ENCODE data around the gene ARF6. TPM values are rescaled to one million over a fixed set of nuclear protein-coding genes. Genes with fewer than 3 reads are reported as not detected.
A peak's percentile ranks its signal among the peaks of the same experiment; 100 is the strongest.

The ARF6 gene
- total RNA-seq, 1 donor from 2014 or later = 31.5 TPM

GRCh38 chr14:49924852-49925251, 32.0 kb downstream of the ARF6 start:
- no peaks in the 10 kb centered on the region for H3K36me3 ChIP-seq
- DNase-seq (ENCODE audit: low spot score in 2 of 2) = peak in 1 of 2 donors; percentile 33
- no peaks in the 10 kb centered on the region for H3K27me3 ChIP-seq
- no peak overlapping the region for H3K27ac ChIP-seq
- H3K4me1 ChIP-seq = no peaks in the 10 kb centered on the region
- no peaks in the 10 kb centered on the region for H3K9me3 ChIP-seq
- H3K4me3 ChIP-seq = no peak overlapping the region
- intact Hi-C loops (cut with DNase I) = no loop called here
- TF ChIP-seq CTCF (IDR thresholded peaks at IDR 0.05) = no peak

- Histone ChIP-seq H3K4me1 (no peaks in the 10 kb centered on the region), H3K4me3 (no peak overlapping the region), H3K36me3 (no peaks in the 10 kb centered on the region), H3K27ac (no peak overlapping the region), H3K27me3 (no peaks in the 10 kb centered on the region), H3K9me3 (no peaks in the 10 kb centered on the region)
- no peak for DNase-seq (ENCODE audit: low spot score in 2 of 2)
- TF ChIP-seq CTCF (IDR thresholded peaks at IDR 0.05) = no peak
- intact Hi-C loops (cut with DNase I) = no loop called here
These were observed 33.9 kb downstream of the ARF6 start for GRCh38 chr14:49926803-49927202.

GRCh38 chr14:49928015-49928414, 35.1 kb downstream of the ARF6 start:
- intact Hi-C loops (cut with DNase I) = no loop called here
- no peaks in the 10 kb centered on the region for H3K9me3 ChIP-seq
- H3K27ac ChIP-seq = no peak overlapping the region
- no peak for DNase-seq (ENCODE audit: low spot score in 2 of 2)
- no peak for TF ChIP-seq CTCF (IDR thresholded peaks at IDR 0.05)
- H3K36me3 ChIP-seq = no peaks in the 10 kb centered on the region
- no peaks in the 10 kb centered on the region for H3K27me3 ChIP-seq
- no peaks in the 10 kb centered on the region for H3K4me1 ChIP-seq
- no peak overlapping the region for H3K4me3 ChIP-seq

GRCh38 chr14:49930720-49931119, 37.8 kb downstream of the ARF6 start:
- H3K36me3 ChIP-seq = no peaks in the 10 kb centered on the region
- no peaks in the 10 kb centered on the region for H3K27me3 ChIP-seq
- no peak overlapping the region for H3K4me3 ChIP-seq
- TF ChIP-seq CTCF (IDR thresholded peaks at IDR 0.05) = no peak
- H3K4me1 ChIP-seq = no peaks in the 10 kb centered on the region
- no peak for DNase-seq (ENCODE audit: low spot score in 2 of 2)
- H3K27ac ChIP-seq = no peak overlapping the region
- intact Hi-C loops (cut with DNase I) = no loop called here
- no peaks in the 10 kb centered on the region for H3K9me3 ChIP-seq

GRCh38 chr14:49931523-49931922, 38.6 kb downstream of the ARF6 start:
- no peak overlapping the region for H3K4me3 ChIP-seq
- no peaks in the 10 kb centered on the region for H3K36me3 ChIP-seq
- TF ChIP-seq CTCF (IDR thresholded peaks at IDR 0.05) = no peak
- H3K27ac ChIP-seq = no peak overlapping the region
- H3K9me3 ChIP-seq = no peaks in the 10 kb centered on the region
- no peaks in the 10 kb centered on the region for H3K27me3 ChIP-seq
- peak in 1 of 2 donors; percentile 41 for DNase-seq (ENCODE audit: low spot score in 2 of 2)
- intact Hi-C loops (cut with DNase I) = no loop called here
- H3K4me1 ChIP-seq = no peaks in the 10 kb centered on the region

- H3K9me3 ChIP-seq = no peaks in the 10 kb centered on the region
- no peak overlapping the region for H3K4me3 ChIP-seq
- intact Hi-C loops (cut with DNase I) = no loop called here
- no peaks in the 10 kb centered on the region for H3K4me1 ChIP-seq
- H3K27ac ChIP-seq = no peak overlapping the region
- no peak for DNase-seq (ENCODE audit: low spot score in 2 of 2)
- H3K27me3 ChIP-seq = no peaks in the 10 kb centered on the region
- H3K36me3 ChIP-seq = no peaks in the 10 kb centered on the region
- TF ChIP-seq CTCF (IDR thresholded peaks at IDR 0.05) = no peak
These were observed 40.2 kb downstream of the ARF6 start for GRCh38 chr14:49933128-49933527.

All from ascending aorta (tissue), 2 donors.